Neural crest cell (in vitro differentiated cells): ENCODE data around the gene ZNF789. TPM values are rescaled to one million over a fixed set of nuclear protein-coding genes. Genes with fewer than 3 reads are reported as not detected.

Experiments
- DNase-seq: peaks from one replicate; pipeline ENCODE4 v3.0.0; 2021; ENCODE audit warnings: low read depth, mixed read lengths, low spot score
- H3K27ac Mint-ChIP-seq: one replicate; pipeline ENCODE4 v1.8.0; 2021; ENCODE audit warnings: mild to moderate bottlenecking, mixed read lengths; ENCODE audit not compliant: unreplicated experiment
- H3K27me3 Mint-ChIP-seq: 2 replicates; pipeline ENCODE4 v1.8.0; 2021; ENCODE audit warnings: low read depth, mild to moderate bottlenecking, mixed read lengths
- H3K36me3 Mint-ChIP-seq: 2 replicates; pipeline ENCODE4 v1.8.0; 2021; ENCODE audit warnings: low read depth, mild to moderate bottlenecking, mixed read lengths
- H3K4me1 Mint-ChIP-seq: 2 replicates; pipeline ENCODE4 v1.8.0; 2021; ENCODE audit warnings: mixed read lengths
- H3K4me3 Mint-ChIP-seq: one replicate; pipeline ENCODE4 v1.8.0; 2021; ENCODE audit warnings: mild to moderate bottlenecking, mixed read lengths
- H3K9me3 Mint-ChIP-seq: 2 replicates; pipeline ENCODE4 v1.8.0; 2021; ENCODE audit warnings: mixed read lengths
- CTCF ChIP-seq: fragments of 200-600 bp; sonication (generic); conservative IDR thresholded peaks from 2 replicates; pipeline ENCODE4 v1.5.0; 2021; ENCODE audit warnings: antibody characterized with exemption, mild to moderate bottlenecking
- total RNA-seq: library from RNA; stranded (reverse); gene quantifications from 2 replicates; pipeline ENCODE4 v1.2.1, GENCODE V29; 2021

The ZNF789 gene
- total RNA-seq, 1 donor from 2014 or later = 25.6 TPM

- Mint-ChIP-seq H3K9me3 (no peaks in the 10 kb centered on the region), H3K4me1 (no peaks in the 10 kb centered on the region), H3K4me3 (no peak overlapping the region), H3K27ac (no peak overlapping the region), H3K27me3 (no peaks in the 10 kb centered on the region), H3K36me3 (peaks cover 5% of the 10 kb centered on the region)
- TF ChIP-seq CTCF = no peak
- no peak for DNase-seq
These were observed 39.5 kb upstream of the ZNF789 start for GRCh38 chr7:99433158-99433557.

GRCh38 chr7:99437946-99438572 lies 34.6 kb upstream of the ZNF789 start:
- no peaks in the 10 kb centered on the region for H3K27me3 Mint-ChIP-seq
- H3K4me3 Mint-ChIP-seq = peak overlapping the region; percentile 96
- TF ChIP-seq CTCF = no peak
- H3K9me3 Mint-ChIP-seq = no peaks in the 10 kb centered on the region
- peaks cover 20% of the 10 kb centered on the region for H3K4me1 Mint-ChIP-seq
- peak overlapping the region; percentile 99 for H3K27ac Mint-ChIP-seq
- no peak for DNase-seq
- no peaks in the 10 kb centered on the region for H3K36me3 Mint-ChIP-seq

GRCh38 chr7:99438573-99439480 lies 33.9 kb upstream of the ZNF789 start, which contains the start of the genes CPSF4 and PTCD1:
Gene CPSF4 (plus strand): TSS chr7:99438943. CDS start chr7:99439083, 140 bp downstream.
Gene PTCD1 (minus strand): TSS chr7:99438798. CDS start chr7:99435242, 3,556 bp downstream.
- DNase-seq = peak; percentile 94
- Mint-ChIP-seq H3K36me3 (no peaks in the 10 kb centered on the region), H3K9me3 (no peaks in the 10 kb centered on the region), H3K4me3 (peak within 1 kb of the TSS; percentile 96), H3K4me1 (peaks cover 20% of the 10 kb centered on the region), H3K27ac (peak within 1 kb of the TSS; percentile 99), H3K27me3 (no peaks in the 10 kb centered on the region)
- no peak for TF ChIP-seq CTCF

GRCh38 chr7:99440195-99440594 lies 32.5 kb upstream of the ZNF789 start:
- peak overlapping the region; percentile 96 for H3K4me3 Mint-ChIP-seq
- no peak for DNase-seq
- H3K36me3 Mint-ChIP-seq = peaks cover 8% of the 10 kb centered on the region
- no peaks in the 10 kb centered on the region for H3K27me3 Mint-ChIP-seq
- peaks cover 28% of the 10 kb centered on the region for H3K4me1 Mint-ChIP-seq
- no peaks in the 10 kb centered on the region for H3K9me3 Mint-ChIP-seq
- TF ChIP-seq CTCF = no peak
- no peak overlapping the region for H3K27ac Mint-ChIP-seq

- Mint-ChIP-seq H3K36me3 (peaks cover 12% of the 10 kb centered on the region), H3K4me3 (no peak overlapping the region), H3K27me3 (no peaks in the 10 kb centered on the region), H3K9me3 (no peaks in the 10 kb centered on the region), H3K27ac (no peak overlapping the region), H3K4me1 (peaks cover 11% of the 10 kb centered on the region)
- no peak for TF ChIP-seq CTCF
- DNase-seq = no peak
These were observed 26.6 kb upstream of the ZNF789 start for GRCh38 chr7:99446096-99446495.
